ENCODE data around the gene OR14K1. TPM values are rescaled to one million over a fixed set of nuclear protein-coding genes. Genes with fewer than 3 reads are reported as not detected.
"Not testable (repeated sequence)": the region's sequence is repeated elsewhere in the genome, so short reads cannot be mapped to it uniquely, and the experiment has no call there.

OR14K1 gene
- total and polyA plus RNA-seq, 10 of the 15 experiments (the other 5 are each of a cell fraction or from before 2014, with no cell fraction given): not detected

- TF ChIP-seq PRDM15 (CRISPR knock-in tag; IDR thresholded peaks at IDR 0.05): no peak
- no peak for TF ChIP-seq DPF2 (IDR thresholded peaks at IDR 0.05)
- no peak for TF ChIP-seq MYB (IDR thresholded peaks at IDR 0.05; ENCODE audit: borderline replicate concordance, low read depth, low read length)
- TF ChIP-seq STAT1 (conservative IDR thresholded peaks at IDR 0.05): no peak
- TF ChIP-seq POLR2A (IDR thresholded peaks at IDR 0.05; ENCODE audit: low read depth, low read length): no peak
- no peak for TF ChIP-seq HSF1 (IDR thresholded peaks at IDR 0.05; ENCODE audit: low read depth, low read length)
- TF ChIP-seq ATF2 (IDR thresholded peaks at IDR 0.05; ENCODE audit: low read length): no peak
- TF ChIP-seq POLR2AphosphoS2 (IDR thresholded peaks at IDR 0.05; ENCODE audit: low read depth, low read length): no peak
- TF ChIP-seq RFX5 (IDR thresholded peaks at IDR 0.05; ENCODE audit: low read depth, low read length): no peak
- no peak for TF ChIP-seq SRF (IDR thresholded peaks at IDR 0.05; ENCODE audit: low read depth in 2 of 2, low read length in 2 of 2)
- no peak for TF ChIP-seq ATF3 (IDR thresholded peaks at IDR 0.05; ENCODE audit: borderline replicate concordance, extremely low read depth, low read depth, low read length)
- TF ChIP-seq YBX1 (IDR thresholded peaks at IDR 0.05): no peak
- TF ChIP-seq, protein P1, sequence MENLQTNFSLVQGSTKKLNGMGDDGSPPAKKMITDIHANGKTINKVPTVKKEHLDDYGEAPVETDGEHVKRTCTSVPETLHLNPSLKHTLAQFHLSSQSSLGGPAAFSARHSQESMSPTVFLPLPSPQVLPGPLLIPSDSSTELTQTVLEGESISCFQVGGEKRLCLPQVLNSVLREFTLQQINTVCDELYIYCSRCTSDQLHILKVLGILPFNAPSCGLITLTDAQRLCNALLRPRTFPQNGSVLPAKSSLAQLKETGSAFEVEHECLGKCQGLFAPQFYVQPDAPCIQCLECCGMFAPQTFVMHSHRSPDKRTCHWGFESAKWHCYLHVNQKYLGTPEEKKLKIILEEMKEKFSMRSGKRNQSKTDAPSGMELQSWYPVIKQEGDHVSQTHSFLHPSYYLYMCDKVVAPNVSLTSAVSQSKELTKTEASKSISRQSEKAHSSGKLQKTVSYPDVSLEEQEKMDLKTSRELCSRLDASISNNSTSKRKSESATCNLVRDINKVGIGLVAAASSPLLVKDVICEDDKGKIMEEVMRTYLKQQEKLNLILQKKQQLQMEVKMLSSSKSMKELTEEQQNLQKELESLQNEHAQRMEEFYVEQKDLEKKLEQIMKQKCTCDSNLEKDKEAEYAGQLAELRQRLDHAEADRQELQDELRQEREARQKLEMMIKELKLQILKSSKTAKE (IDR thresholded peaks at IDR 0.05; ENCODE audit: low read depth, poor library complexity, severe bottlenecking): no peak
- TF ChIP-seq STAT3 (IDR thresholded peaks at IDR 0.05; ENCODE audit: low read depth, low read length): no peak
These were observed 11.5 kb downstream of the OR14K1 start (continued) for GRCh38 chr1:247749870-247750269.

- in situ Hi-C loops (cut with MboI); POLR2A ChIA-PET; H3K27ac ChIP-seq (ENCODE audit: control insufficient read depth, insufficient read depth); H3K27me3 ChIP-seq (replicated peaks in 1 of 2; ENCODE audit: control insufficient read depth in 2 of 2, insufficient read depth in 2 of 2, low read length in 1 of 2); DNase-seq (ENCODE audit: low read depth, low spot score); H3K9ac ChIP-seq (ENCODE audit: control insufficient read depth, insufficient read depth, low read length); H3K4me2 ChIP-seq (ENCODE audit: control insufficient read depth, insufficient read depth); H3K4me3 ChIP-seq; H4K20me1 ChIP-seq (ENCODE audit: control insufficient read depth, insufficient read depth); FAIRE-seq; CTCF ChIA-PET; intact Hi-C loops (cut with micrococcal nuclease; ENCODE audit: unreplicated experiment); H3K79me2 ChIP-seq (ENCODE audit: control insufficient read depth, insufficient read depth, low read length); SMC1A ChIA-PET (ENCODE audit: uncharacterized antibody, unreplicated experiment); H3K36me3 ChIP-seq (ENCODE audit: control insufficient read depth in 2 of 2, insufficient read depth in 2 of 2, low read length in 1 of 2); H2AFZ ChIP-seq (ENCODE audit: control insufficient read depth, low read depth, low read length); ATAC-seq; RAD21 ChIA-PET (ENCODE audit: unreplicated experiment); H3K9me3 ChIP-seq (replicated peaks; ENCODE audit: control insufficient read depth, insufficient read depth, low read length); BruUV-seq (replicated peaks); H3K4me1 ChIP-seq (ENCODE audit: control insufficient read depth, insufficient read depth, low read length): not testable (repeated sequence)
- WGBS (ENCODE audit: insufficient coverage, insufficient replicate concordance, low lambda C conversion rate, missing lambda C conversion rate): 39% methylated on average over 1 of the region's 1 CpG
These were observed 15.9 kb downstream of the OR14K1 start for GRCh38 chr1:247754311-247754710.

Measured in GM12878 (cell line).